Left hindlimb (tissue), 1 donor: ENCODE measurements around the gene STXBP2.
A peak's percentile ranks its signal among the peaks of the same experiment; 100 is the strongest.

Experiments
- DNase-seq: peaks from one replicate; pipeline ENCODE4 v3.0.0-alpha.2; 2018

The STXBP2 gene

DNA sequence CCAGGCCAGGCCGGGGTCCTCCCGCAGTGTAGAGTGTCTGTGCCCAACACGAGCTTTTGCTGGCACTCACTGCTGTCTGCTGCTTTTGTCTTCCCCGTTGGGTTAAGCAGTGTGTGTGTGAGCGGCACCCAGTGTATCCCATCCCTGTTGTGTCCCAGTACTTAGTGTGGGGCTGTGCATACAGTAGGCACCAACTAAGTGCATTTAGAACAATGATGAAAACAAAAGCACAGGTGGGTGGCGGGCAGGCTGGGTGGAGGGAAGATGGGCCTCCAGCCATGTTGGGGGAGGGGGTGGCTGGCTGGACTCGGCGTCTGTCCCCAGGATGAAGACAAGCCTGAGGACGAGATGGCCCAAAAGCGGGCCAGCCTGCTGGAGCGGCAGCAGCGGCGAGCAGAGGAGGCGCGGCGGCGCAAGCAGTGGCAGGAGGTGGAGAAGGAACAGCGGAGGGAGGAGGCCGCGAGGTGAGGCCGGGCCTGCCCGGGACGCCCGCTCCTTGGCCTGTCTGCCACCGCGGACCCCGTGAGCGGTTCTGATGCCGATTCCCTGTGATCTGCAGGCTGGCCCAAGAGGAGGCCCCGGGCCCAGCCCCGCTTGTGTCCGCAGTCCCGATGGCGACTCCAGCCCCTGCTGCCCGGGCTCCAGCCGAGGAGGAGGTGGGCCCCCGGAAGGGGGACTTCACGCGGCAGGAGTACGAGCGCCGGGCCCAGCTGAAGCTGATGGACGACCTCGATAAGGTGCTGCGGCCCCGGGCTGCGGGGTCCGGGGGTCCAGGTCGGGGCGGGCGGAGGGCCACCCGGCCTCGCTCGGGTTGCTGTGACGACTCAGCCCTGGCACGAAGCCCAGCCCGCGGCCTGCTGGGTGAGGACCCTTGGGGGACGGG is 21.8 kb upstream of the STXBP2 start:
- DNase-seq = no peak

DNA sequence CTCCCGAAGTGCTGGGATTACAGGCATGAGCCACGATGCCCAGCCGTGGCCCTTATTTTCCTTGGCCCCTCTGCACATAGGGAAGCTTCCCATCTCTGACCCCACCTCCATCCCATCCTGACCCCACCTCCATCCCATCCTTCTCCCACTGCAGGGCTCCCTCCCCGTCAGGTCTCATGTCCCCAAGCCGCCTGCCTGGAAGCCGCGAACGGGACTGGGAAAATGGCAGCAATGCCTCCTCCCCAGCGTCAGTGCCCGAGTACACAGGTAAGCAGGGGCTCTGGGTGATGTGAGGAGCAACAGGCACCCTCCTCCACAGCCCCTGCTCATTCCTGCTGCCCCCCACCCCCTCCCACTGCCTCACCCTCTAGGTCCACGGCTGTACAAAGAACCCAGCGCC is 19.7 kb upstream of the STXBP2 start:
- DNase-seq = no peak

GRCh38 chr19:7617735-7618134 is 19.2 kb upstream of the STXBP2 start:
- no peak for DNase-seq

- no peak for DNase-seq
Measured at GRCh38 chr19:7618348-7618747, 18.6 kb upstream of the STXBP2 start.

GRCh38 chr19:7618771-7619510 is 18.0 kb upstream of the STXBP2 start:
- DNase-seq = no peak

GRCh38 chr19:7619671-7620441 is 17.1 kb upstream of the STXBP2 start:
- no peak for DNase-seq

GRCh38 chr19:7620442-7621412 is 16.2 kb upstream of the STXBP2 start:
- DNase-seq = no peak

DNA sequence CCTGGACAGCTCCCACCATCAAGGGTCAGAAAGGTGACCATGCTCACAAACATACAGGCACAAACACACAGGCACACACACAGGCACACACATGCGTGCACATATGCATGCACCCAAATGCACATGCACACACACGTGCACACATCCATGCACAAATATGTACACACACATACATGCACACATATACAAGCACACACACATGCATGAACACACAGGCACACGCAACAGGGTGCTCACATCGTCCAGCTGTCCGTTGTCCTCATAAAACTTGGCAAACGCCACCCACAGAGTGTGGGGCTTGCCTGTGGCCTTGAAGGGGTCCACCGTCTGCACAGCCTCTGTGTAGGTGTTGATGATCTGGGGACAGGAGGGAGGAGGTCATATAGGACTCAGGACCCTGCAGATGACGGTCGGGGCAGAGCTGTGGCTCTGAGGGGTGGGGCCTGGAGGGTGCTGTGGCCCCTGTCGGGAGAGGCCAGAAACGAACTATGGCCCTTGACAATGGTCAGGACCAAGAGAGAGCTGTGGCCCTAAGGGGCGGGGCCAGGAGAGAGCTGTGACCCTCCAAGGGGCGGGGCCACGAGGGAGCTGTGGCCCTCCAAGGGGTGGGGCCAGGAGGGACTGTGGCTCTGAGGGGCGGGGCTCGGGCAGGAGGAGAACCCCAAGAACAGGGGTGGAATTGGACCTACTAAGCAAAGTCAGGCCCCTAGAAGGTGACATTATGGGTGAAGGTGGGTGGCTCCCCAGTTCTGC is 13.8 kb upstream of the STXBP2 start:
- DNase-seq = no peak

GRCh38 chr19:7623725-7624603 is 12.9 kb upstream of the STXBP2 start:
- no peak for DNase-seq

DNA sequence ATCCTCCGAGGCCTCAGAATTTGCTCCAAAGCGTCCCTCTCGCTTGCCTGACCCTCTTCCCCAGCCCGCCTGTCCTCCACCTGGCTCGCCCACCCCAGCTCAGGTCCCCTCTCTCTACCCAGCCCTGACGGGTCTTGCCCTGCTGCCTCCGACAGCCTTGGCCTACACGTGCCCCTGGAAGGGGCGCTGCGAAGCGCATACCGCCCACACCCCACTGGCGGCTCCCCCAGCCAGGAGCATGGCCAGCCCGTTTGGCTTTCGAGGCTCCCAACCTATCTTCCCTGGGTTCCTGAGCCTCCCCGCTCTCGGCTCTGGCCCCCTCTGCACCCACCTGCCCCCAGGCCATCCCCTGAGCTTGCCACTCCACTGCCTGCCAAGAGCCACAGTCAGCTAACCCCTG is 12.1 kb upstream of the STXBP2 start:
- no peak for DNase-seq

DNA sequence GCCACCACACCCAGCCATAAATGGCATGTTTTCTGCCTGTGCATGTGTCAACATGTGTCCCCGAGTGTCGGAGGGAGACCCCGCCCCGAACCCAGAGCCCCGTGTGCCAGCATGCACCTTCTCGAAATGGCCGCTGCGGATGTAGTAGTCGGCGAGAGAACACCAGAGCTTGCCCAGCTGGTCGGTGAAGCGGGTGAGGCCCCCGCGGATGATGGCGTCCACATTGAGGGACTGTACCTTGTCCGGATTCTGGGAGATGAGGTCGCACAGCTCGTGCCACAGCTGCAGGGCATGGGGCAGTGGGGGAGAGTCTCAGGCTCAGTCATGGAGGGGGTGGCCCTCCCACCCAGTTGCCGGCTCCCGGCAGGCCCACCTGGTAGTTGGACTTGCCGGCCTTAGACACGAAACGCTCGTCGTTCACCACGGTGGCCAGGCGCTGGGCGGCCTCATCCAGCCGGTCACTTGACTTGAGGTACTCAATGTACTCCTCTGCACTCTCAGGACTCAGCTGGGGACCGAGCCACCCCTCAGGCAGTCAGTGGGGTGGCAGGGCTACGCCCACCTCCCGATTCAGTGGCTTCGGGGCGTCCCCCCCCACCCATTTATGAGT is 11.0 kb upstream of the STXBP2 start:
- DNase-seq = no peak

GRCh38 chr19:7627166-7627565 is 9.7 kb upstream of the STXBP2 start:
- no peak for DNase-seq

GRCh38 chr19:7628589-7629311 is 8.2 kb upstream of the STXBP2 start:
- no peak for DNase-seq

DNA sequence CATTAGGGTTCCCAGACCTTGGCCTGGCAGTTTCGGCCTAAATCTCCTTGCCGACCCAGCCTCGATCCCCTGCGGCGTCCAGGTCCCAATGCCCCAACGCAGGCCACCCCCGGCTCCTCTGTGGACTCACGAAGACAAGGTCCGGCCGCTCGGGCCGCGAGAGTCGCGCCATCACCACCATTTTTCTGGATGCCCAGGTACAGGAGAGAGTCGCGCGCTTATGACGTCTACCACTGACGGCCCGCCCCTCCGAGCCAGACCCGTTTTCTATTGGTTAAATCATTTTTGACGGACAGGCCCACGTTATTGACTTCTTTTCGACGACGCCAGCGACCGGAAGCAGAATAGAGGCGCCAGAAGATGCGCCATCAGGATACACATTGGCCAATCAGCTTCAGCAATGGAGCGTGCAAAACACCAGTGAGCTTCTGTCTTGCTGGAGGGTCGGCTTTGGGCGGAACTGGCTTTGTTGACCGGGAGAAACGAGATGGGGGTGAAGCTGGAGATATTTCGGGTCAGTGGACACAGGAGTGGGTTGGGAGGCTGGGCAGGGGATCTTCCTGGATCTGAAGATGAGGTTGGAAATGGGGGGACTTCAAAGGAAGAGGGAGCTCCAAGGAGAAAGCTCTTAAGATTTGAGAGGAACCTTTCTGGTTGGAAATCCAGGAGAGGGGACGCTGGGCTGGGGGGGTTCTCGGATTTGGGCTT is 7.4 kb upstream of the STXBP2 start, which contains the start of the genes PET100 and XAB2:
PET100 (plus strand) TSS at position 447 of the 708 bp plus-strand sequence; CDS start at position 488, 41 bp downstream.
XAB2 (minus strand) TSS at position 199 of the 708 bp plus-strand sequence; CDS start at position 181, 18 bp downstream.
- peak; percentile 98 for DNase-seq

GRCh38 chr19:7631577-7631976 is 5.3 kb upstream of the STXBP2 start:
- no peak for DNase-seq

DNA sequence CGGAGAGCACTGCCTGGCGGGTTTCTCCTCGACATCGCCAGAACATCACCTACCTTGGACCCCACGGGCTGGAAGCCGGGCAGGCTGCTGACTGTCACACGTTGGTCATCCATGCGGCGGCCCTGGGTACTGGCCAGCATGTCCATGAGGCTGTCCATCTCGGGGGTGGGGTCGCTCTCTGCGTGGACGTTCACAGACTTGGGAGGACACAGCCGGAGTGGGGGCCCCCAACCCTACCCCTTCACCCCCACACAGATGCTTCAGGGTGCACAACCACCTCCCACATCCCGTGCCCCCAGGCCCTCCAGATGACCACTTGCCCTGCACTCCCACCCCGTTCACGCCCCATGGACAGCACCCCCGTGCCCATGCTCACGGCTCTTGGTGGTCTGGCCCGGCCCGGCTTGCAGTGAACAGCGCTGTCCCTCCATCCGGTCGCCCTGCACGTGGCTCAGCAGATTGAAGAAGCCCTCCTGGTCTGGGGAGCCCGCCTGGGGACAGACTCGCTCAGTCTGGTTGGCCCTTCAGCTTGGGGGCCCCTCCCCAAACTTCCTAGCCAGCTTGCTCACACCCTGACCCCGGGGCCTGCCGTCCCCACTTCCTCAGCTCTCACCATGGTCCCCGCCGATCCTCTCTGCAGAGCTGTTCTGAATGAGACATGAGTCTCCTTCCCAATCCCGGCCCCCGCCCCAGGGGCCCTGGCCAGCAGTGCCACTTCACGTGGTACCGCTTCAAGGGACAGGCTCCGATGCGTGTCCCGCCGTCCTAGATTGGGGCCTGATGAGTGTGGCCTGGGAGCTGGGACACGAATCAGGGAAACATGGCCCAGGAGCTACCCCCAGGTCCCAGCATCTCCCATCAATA is 4.3 kb upstream of the STXBP2 start:
- DNase-seq = no peak

- no peak for DNase-seq
Measured at GRCh38 chr19:7633698-7634097, 3.2 kb upstream of the STXBP2 start, which contains the start of gene PCP2. Gene PCP2 (minus strand): TSS chr19:7633719. CDS start chr19:7633457, 262 bp downstream.
